Stimulated activated CD4-positive, alpha-beta T cell treated with anti-CD3 and anti-CD28 coated beads, Interleukin-2, amount 100 ng/mL, for 24 hours (primary cell): ENCODE measurements around the gene HIPK4.
A peak's percentile ranks its signal among the peaks of the same experiment; 100 is the strongest.
"Not testable (repeated sequence)": the region's sequence is repeated elsewhere in the genome, so short reads cannot be mapped to it uniquely, and the experiment has no call there.

Experiments used
- DNase-seq, 2 donors: peaks; one replicate each; pipeline ENCODE4 v3.0.0-alpha.2; 2020

HIPK4 gene, protein sequence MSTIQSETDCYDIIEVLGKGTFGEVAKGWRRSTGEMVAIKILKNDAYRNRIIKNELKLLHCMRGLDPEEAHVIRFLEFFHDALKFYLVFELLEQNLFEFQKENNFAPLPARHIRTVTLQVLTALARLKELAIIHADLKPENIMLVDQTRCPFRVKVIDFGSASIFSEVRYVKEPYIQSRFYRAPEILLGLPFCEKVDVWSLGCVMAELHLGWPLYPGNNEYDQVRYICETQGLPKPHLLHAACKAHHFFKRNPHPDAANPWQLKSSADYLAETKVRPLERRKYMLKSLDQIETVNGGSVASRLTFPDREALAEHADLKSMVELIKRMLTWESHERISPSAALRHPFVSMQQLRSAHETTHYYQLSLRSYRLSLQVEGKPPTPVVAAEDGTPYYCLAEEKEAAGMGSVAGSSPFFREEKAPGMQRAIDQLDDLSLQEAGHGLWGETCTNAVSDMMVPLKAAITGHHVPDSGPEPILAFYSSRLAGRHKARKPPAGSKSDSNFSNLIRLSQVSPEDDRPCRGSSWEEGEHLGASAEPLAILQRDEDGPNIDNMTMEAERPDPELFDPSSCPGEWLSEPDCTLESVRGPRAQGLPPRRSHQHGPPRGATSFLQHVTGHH

DNA sequence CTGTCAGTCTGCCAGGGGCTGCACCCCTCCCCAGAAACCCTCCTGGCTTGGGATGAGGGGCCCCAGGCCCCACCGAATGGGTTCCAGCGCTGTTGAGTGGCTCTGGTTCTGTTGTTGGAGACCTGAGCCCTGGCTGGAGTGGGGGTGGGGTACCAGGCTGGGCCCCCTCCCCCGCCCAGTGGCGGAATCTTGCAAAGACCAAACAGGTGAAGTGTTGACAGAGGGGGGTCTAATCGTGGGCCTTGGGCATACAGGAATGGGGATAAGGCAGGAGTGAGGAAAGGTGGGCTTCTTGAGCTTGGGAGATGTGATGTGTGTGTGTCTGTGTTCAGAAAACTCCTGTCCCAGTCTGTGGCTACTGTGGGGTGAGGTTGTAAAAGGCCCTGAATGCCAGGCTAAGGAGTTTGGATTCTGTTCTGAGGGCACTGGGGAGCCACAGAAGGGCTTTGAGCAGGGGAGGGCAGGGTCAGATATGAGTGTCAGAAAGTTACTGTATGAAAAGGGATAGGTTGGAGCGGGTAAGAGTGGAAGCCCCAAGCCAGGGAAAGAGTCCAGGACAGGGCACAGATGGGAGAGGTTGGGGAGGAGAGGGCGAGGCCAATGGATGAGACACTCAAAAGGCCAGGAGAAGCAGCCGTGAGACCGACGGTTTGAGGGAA lies at the start of gene HIPK4:
HIPK4 (minus strand) TSS at position 98 of the 659 bp plus-strand sequence. CDS start 279 bp downstream, outside the sequence.
- no peak for DNase-seq

DNA sequence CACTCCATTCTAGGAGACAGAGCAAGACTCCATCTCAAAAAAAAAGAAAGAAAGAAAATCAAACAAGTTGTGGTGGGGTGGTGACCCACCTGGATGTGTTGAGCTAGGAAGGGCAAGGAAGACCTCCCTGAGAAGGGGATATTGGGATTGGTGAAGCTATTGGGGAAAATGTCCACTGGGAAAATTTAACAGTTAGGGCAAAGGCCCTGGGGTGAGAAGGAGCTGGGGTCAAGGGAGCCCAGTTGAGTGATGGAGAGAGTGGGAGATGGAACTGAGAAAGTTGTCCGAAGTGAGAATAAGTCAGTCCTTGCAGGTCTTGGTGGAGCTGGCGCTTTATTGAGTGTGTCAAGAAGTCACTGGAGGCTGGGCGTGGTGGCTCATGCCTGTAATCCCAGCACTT lies 48.3 kb upstream of the HIPK4 start:
- DNase-seq = no peak

DNA sequence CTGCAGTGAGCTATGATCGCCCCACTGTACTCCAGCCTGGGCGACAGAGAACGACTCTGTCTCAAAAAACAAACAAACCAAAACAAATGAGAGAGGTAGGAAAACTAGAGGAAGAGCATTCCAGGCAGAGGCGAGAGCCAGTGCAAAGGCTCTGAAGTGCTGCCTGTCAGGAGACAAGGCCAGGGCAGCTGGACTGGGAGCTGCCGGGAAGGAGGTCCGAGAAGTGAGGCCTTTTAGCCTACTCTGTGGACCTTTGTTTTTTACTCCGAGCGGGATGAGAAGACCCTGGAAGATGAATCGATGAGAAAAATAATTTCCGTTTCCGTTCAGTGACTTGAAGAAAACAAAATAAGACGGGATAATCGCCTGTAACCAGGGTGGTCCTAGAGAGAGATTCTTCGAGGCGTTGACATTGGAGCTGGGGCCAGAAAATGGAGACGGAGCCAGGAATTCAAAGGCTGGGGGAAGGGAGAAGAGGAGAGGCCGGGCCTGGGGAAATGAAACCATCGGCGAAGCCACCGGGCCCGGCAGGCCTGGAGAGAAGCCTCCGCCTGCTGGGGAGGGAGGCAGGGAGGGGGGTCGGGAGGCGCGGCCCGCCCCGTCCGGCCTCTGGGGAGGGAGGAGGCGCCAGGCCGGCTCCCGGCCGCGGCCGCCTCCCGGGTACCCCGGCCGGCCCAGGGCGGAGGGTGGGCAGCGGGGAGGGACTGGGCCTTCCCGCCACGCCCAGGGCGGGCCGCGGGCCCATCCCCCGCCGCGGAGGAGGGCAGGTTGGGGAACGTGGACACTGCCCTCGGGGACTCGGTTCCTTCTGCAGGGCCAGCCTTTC lies 43.6 kb upstream of the HIPK4 start:
- peak; percentile 57 to 60 for DNase-seq

DNA sequence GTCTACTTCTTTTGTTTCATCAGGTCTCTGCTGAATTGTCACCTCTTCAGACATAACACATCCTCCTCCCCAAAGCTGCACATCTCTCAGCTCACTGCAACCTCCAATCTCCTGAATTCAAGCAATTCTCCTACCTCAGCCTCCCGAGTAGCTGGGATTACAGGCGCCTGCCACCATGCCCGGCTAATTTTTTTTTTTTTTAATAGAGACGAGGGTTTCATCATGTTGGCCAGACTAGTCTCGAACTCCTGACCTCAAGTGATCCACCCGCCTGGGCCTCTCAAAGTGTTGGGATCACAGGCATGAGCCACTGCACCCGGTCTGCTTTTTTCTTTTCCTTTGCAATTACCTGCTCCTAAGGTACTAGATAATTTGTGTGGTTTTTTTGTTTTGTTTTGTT lies 42.8 kb upstream of the HIPK4 start:
- not testable (repeated sequence) for DNase-seq

DNA sequence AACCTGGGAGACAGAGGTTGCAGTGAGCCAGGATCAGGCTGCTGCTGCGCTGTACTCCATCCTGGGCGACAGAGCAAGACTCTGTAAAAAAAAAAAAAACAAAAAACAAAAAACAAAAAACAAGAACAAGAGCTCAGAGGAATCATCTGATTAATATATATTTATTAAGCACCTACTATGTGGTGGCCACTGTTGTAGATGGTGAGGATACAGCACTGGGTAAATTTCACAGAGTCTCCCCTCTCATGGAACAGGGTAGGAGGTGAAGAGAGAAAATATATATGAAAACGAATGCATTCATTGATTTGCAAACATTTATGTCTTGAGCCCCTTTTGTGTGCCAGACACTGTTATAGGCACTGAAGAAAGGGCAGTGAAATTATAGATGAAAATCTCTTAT lies 41.7 kb upstream of the HIPK4 start:
- no peak for DNase-seq

DNA sequence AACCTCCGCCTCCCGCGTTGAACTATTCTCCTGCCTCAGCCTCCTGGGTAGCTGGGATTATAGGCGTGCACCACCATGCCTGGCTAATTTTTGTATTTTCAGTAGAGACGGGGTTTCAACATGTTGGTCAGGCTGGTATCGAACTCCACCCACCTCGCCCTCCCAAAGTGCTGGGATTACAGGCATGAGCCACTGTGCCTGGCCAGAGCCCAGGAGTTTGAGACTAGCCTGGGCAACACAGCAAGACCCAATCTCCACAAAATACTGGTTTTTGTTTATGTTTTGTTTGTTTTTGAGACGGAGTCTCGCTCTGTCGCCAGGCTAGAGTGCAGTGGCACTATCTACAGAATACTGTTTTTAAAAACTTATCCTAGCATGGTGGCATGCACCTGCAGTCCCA lies 40.3 kb upstream of the HIPK4 start:
- DNase-seq = not testable (repeated sequence)

DNA sequence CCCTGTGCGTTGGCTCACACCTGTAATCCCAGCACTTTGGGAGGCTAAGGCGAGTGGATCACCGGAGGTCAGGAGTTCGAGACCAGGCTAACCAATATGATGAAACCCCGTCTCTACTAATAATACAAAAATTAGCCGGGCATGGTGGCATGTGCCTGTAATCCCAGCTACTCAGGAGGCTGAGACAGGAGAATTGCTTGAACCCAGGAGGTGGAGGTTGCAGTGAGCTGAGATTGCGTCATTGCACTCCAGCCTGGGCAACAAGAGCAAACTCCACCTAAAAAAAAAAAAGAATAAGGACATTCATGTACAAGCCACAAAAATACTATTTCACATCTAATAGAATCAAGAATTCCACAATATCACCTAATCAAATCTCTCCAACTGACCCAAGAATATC lies 38.2 kb upstream of the HIPK4 start:
- not testable (repeated sequence) for DNase-seq

DNA sequence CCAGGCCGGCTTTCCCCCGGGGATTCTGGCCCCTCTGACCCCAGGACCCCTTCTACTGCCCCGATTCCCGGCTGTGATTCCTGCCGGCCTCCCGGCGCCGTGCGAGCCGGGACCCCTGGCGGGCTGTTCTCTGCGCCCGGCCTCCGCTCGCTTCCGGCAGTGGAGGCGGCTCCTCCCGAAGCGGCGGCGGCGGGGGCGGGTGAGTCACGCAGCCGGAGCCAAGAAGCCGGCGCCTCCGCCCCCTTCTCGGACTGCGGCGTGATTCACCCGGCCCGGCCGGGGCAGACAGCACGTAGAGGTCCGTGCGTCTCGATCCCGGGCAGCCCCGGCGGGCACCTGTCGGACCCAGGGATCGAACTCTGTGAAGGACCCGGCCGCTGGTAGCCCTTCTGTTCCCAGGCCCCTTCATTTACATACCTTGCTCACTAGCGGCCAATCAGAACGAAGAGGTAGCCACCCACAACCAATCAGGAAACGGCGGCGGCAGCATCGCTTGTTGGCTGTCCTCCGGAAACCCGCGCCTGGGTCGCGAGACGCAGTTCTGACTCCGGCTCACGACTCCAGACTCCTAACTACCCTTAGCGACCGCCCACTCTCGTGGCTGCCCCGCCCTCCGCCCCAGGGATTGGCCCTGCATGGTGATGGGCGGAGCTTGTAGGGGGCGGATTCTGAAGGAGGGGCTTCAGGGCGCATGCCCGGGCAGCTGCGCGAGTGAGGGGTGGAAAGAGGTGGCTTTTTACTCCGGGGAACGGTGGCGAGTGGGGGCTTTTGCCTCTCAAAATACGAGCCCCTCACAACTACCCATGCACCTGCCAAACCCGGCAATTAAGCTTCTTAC lies 35.7 kb upstream of the HIPK4 start, which contains the start of gene SERTAD1:
SERTAD1 (minus strand) TSS at position 543 of the 838 bp plus-strand sequence. CDS start 2,446 bp downstream, outside the sequence.
- DNase-seq = peak; percentile 100

DNA sequence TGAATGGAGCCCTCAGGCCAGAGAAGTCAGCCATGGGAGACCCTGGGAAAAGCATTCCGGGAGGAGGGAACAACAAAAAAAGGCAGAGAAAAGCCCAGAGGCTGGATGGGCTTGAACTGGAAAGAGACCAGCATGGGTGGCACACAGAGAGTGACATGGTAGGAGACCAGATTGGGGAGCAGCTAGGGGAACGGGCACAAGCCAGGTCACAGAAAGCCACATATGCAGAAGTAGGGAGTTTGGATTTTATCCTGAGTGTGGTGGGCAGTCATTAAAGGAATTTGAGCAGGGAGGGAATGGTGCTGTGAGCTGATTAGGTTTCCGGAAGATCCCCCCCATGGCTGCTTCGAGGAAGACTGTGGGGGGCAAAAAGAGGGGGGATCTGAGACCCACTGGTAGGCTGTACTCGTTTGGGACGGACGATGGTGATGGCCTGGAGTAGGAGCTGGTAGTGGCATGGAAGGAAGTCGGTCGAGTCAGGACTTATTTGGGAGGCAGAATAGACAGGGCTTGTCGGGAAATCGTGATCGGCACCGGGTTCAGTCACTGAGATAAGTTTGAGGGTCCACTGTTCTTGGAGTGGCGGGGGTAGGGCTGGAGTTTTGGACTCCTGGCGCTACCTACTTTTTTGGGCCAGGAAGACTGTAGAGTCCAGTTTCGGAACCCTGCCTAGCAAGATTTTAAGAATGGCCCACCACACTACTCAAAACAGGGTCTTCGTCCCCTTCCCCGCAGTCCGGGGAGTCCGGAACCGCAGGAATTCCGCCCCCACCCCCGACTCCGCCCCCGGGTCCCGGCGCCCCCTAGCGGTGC lies 34.9 kb upstream of the HIPK4 start:
- peak; percentile 19 to 35 for DNase-seq

DNA sequence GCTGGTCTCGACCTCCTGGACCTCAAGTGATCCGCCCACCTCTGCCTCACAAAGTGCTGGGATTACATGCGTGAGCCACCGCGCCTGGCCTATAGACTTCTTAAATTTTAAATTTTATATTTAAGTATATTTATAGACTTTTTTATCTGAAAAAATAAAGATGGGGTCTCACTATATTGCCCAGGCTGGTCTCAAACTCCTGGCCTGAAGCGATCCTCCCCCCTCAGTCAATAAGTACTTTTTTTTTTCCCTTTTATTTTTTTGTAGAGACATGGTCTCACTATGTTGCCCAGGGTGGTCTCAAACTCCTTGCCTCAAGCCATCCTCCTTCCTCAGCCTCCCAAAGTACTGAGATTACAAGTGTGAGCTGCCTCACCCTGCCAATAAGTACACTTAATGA lies 34.0 kb upstream of the HIPK4 start:
- DNase-seq = no peak

DNA sequence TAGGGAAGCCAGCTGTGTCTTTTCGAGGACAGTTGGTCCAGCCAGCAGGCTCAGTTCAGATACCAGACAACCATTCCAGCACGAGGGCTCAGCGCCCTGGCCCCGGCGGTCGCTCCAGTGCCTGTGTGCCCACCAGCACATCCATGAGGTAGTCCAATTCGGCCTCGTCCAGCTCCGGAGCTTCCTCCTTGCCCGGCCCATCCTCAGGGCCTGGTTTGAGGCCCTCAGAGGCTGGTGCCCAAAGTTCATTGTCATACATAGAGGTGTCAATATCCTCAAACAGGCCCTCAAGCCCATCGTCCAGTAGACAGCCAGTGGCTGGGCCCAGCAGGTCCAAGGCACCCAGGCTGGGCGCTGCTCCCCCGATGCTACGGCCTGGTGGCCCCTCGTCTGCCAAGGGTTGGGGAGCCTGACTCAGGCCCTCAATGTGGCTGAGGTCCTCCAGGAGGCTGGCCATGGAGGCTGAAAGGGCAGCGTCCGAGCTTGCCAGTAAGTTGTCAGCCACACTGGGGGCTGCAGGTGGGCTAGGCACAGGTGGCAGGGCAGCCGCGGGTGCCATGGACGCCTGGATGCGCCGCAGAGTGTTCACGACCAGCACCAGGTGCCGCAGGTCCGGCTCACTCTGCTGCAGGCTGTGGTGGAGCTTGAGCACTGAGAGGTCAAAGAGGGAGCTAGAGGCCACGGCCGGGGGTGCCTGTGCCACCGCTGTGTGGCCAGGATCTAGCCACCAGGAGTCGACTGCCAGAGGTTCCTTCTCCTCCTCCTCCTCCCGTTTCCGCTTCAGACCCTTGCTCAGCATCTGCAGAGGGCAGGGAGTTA lies 33.0 kb upstream of the HIPK4 start:
- no peak for DNase-seq

DNA sequence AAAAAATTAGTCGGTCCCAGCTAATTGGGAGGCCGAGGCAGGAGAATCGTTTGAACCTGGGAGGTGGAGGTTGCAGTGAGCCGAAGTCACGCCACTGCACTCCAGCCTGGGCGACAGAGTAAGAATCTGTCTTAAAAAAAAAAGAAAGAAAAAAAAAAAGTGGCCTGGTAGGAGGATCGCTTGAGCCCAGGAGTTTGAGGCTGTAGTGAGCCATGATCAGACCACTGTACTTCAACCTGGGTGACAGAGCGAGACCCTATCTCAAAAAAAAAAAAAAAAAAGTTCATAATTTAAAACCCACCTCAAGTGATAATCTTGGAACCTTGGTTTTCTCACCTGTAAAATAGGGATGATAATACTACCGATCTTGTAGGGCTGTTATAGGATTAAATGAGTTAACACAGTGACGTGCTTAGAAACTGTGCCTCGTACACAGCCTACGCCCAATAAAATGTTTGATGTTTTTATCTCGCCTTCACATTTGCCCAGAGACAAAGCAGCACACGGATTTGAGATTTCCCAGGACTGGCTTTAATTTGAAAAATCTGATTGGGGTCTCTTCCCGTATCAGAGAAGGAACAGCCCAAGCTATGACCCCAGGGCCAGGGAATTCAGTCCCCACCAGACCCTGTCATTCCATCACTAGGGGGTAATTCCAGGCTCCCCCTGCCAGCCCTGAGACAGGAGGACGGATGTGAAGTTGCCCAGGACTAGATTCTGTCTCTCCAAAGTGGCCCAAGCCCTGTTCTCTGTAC lies 32.2 kb upstream of the HIPK4 start:
- DNase-seq = no peak

DNA sequence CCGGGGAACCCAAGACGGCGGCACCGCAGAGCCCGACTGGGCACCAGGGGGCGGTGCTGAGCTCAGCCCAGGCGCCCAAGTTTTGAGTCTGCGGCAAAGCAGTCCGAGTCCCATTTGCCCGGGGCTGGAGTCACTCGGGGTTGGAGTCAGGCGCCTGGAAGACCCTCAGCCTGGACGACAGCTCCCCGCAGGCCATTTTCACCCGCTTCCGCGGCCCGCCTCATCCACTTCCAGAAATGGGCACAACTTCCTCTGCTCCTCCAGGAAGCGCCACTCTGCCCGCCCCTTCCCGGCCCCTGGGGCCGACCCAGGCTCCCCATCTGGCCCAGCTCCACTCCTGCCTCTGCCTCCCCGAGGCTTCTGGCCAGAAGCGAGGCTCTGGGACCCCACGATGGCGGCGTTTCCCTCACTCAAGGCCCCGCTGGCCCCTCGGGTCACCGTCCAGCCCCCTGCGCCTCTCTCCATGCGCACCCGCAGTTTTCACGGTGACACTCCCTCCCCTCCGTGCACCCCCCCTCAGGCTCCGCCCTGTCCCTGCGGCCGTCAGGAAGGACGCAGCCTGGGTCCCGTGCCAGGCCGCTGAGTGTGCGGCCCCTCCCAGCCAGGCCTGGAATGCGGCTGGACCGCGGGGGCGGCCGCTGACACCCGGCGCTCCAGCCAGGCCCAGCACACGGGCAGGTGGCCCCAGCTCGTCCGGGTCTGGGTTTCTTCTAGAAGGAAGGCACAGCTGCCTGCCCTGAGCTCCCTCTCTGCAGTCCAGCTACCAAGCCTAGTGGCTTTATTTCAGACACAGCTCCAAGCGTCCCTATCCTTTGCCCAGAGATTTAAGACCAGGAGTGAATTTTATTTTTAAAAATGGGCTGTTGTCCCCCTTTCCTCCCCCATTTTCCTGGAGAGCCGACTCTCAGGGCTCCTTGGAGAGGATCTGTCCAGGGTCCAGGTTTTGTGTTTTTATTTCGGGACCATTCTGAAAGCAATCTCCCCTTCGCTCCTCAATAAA lies 31.1 kb upstream of the HIPK4 start:
- peak; percentile 77 to 81 for DNase-seq

DNA sequence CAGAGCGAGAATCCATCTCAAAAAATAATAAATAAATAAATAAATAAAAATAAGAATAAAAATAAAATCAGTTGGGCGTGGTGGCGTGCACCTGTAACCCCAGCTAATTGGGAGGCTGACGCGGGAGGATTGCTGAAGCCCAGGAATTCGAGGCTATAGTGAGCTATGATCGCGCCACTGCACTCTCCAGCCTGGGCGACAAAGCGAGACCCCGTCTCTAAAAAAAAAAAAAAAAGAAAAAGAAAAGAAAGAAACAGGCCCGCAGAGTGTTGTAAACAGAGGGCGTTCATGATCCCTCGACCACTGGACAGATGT lies 30.4 kb upstream of the HIPK4 start:
- no peak for DNase-seq

DNA sequence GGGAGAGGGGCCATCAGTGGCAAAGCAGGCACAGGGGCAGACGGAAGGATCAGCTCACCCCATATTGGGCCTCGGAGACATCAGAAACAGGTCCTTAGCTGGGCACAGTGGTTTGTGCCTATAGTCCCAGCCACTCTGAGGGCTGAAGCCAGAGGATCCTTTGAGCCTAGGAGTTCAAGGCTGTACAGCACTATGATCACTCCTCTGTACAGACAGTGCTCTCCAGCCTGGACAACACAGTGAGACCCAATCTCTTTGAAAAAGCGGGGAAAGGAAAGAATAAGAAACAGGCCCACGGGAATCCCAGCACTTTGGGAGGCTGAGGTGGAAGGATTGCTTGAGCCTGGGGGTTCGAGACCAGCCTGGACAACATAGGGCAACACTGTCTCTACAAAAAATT lies 29.8 kb upstream of the HIPK4 start:
- DNase-seq = no peak

DNA sequence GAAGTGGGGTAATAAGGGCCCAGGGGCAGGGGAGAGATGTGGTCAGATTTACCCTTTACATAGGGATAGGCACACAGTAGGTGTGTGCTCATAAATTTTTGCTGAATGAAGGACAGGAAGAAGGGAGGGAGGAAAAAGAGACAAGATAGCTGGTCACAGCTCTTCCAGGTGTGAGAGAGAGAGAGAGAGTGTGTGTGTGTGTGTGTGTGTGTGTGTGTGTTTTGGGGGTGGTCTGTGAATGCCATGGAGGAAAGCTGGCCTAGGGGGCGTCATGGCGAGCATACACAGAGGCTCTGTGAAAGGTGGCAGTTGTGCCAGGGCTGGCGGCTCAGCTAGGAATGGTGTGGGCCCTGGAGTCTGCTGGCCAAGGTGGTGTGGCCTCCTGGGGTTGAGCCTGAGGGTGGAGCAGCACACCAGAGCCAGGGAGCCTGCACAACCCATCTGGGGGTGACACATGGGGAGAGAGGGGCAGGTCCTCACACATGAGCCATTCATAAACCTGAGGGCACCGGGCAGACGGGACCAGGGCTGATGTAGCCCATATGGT lies 29.2 kb upstream of the HIPK4 start:
- DNase-seq = no peak

DNA sequence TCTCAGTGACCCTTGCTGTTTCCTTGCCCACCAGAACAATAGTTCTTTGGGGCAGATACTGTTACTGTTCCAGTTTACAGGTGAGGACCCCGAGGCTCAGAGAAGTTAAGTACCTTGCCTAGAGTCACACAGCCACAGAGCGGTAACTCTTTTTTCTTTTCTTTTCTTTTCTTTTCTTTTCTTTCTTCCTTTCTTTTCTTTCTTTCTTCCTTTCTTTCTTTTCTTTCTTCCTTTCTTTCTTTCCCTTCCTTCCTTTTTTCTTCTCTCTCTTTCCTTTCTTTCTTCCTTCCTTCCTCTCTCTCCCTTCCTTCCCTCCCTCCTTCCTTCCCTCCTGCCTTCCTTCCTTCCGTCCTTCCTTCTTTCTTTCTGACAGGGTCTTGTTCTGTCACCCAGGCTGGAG lies 28.1 kb upstream of the HIPK4 start:
- no peak for DNase-seq

DNA sequence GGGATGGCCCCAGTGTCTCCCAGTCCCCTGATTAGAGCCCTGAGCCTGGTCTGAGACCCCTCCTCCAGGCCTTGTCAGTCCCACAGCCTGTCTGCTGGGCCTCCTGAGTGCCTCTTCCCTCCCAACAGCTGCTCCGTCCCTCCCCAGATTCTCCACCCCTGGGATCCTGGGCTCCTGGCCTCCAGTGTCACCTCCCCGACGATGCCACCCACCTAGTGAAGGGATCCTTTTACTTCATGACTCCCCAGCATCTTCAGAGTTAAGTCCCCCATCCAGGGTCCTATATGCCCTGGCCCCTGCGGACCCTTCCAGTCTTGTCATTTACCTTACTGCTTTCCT lies 27.6 kb upstream of the HIPK4 start:
- no peak for DNase-seq
